Liver (tissue), 9 donors: Measurements from ENCODE around the gene FAM53B. TPM values are rescaled to one million over a fixed set of nuclear protein-coding genes. Genes with fewer than 3 reads are reported as not detected.

ENCODE experiments used
- DNase-seq: peaks from one replicate; pipeline ENCODE4 v3.0.0-alpha.2; 2017; ENCODE audit warnings: low spot score
- H3K27ac ChIP-seq, 2 donors: one replicate each; pipeline ENCODE4 v1.7.0; 2013; ENCODE audit warnings: inconsistent platforms in 2 of 2, low read length in 2 of 2, control low read depth in 1 of 2, low read depth in 1 of 2, mild to moderate bottlenecking in 1 of 2
- H3K27me3 ChIP-seq, 4 donors: one replicate each; pipeline versions ENCODE4 v1.6.1 to v1.7.0; 2013; ENCODE audit warnings: low read length in 3 of 4, inconsistent platforms in 1 of 4, mild to moderate bottlenecking in 1 of 4, moderate library complexity in 1 of 4; ENCODE audit not compliant: control insufficient read depth in 4 of 4, insufficient read depth in 4 of 4
- H3K36me3 ChIP-seq, 4 donors: one replicate each; pipeline versions ENCODE4 v1.6.1 to v1.7.0; 2013; ENCODE audit warnings: low read length in 3 of 4, mild to moderate bottlenecking in 3 of 4, low read depth in 1 of 4, moderate library complexity in 1 of 4; ENCODE audit not compliant: control insufficient read depth in 4 of 4, insufficient read depth in 3 of 4
- H3K4me1 ChIP-seq, 4 donors: one replicate each; pipeline versions ENCODE4 v1.6.1 to v1.7.0; 2013; ENCODE audit warnings: low read length in 3 of 4, mild to moderate bottlenecking in 3 of 4, moderate library complexity in 1 of 4; ENCODE audit not compliant: control insufficient read depth in 4 of 4, insufficient read depth in 4 of 4
- H3K4me3 ChIP-seq, 3 donors: one replicate each; pipeline versions ENCODE4 v1.6.1 to v1.7.0; 2013; ENCODE audit warnings: low read length in 3 of 3, control low read depth in 1 of 3, low read depth in 1 of 3, mild to moderate bottlenecking in 1 of 3
- H3K9ac ChIP-seq, 2 donors: one replicate each; pipeline ENCODE4 v1.7.0; 2013; ENCODE audit warnings: low read length in 2 of 2, mild to moderate bottlenecking in 2 of 2, moderate library complexity in 2 of 2, control low read depth in 1 of 2, low read depth in 1 of 2
- H3K9me3 ChIP-seq, 4 donors: one replicate each; pipeline versions ENCODE4 v1.6.1 to v1.7.0; 2013; ENCODE audit warnings: low read length in 3 of 4; ENCODE audit not compliant: control insufficient read depth in 4 of 4
- ATF3 ChIP-seq: IDR thresholded peaks from 2 replicates; pipeline ENCODE4 v1.6.1; 2016; ENCODE audit warnings: antibody characterized with exemption
- CTCF ChIP-seq: fragments of 150-350 bp; IDR thresholded peaks from 2 replicates; pipeline ENCODE4 v1.5.1; 2017; ENCODE audit warnings: improper control_type of control experiment, low read depth, low read length; ENCODE audit not compliant: missing input control
- EGR1 ChIP-seq, 2 donors: IDR thresholded peaks; 2 replicates each; pipeline ENCODE4 v1.6.1; 2016 to 2018; ENCODE audit warnings: antibody characterized with exemption in 2 of 2, low read depth in 2 of 2
- FOXA1 ChIP-seq: IDR thresholded peaks from 2 replicates; pipeline ENCODE4 v1.6.1; 2016; ENCODE audit warnings: antibody characterized with exemption
- FOXA2 ChIP-seq: IDR thresholded peaks from 2 replicates; pipeline ENCODE4 v1.6.1; 2016; ENCODE audit warnings: antibody characterized with exemption
- GABPA ChIP-seq, 2 donors: IDR thresholded peaks in 1 of 2; conservative IDR thresholded peaks in 1 of 2; 2 replicates each; pipeline ENCODE4 v1.6.1; 2016; ENCODE audit warnings: antibody characterized with exemption in 2 of 2, mild to moderate bottlenecking in 1 of 2, moderate library complexity in 1 of 2
- HNF4A ChIP-seq, 2 donors: conservative IDR thresholded peaks; 2 replicates each; pipeline ENCODE4 v1.6.1; 2016; ENCODE audit warnings: antibody characterized with exemption in 2 of 2, mild to moderate bottlenecking in 2 of 2
- HNF4G ChIP-seq: IDR thresholded peaks from 2 replicates; pipeline ENCODE4 v1.6.1; 2016; ENCODE audit warnings: antibody characterized with exemption
- JUND ChIP-seq, 2 donors: IDR thresholded peaks; 2 replicates each; pipeline ENCODE4 v1.6.1; 2016; ENCODE audit warnings: antibody characterized with exemption in 2 of 2
- NR2F2 ChIP-seq: IDR thresholded peaks from 2 replicates; pipeline ENCODE4 v1.6.1; 2016; ENCODE audit warnings: antibody characterized with exemption
- RAD21 ChIP-seq, 2 donors: IDR thresholded peaks; 2 replicates each; pipeline ENCODE4 v1.6.1; 2016; ENCODE audit warnings: antibody characterized with exemption in 2 of 2, mild to moderate bottlenecking in 2 of 2
- REST ChIP-seq: IDR thresholded peaks from 2 replicates; pipeline ENCODE4 v1.6.1; 2016; ENCODE audit warnings: antibody characterized with exemption, mild to moderate bottlenecking
- RXRA ChIP-seq, 2 donors: IDR thresholded peaks; 2 replicates each; pipeline ENCODE4 v1.6.1; 2017 to 2018; ENCODE audit warnings: antibody characterized with exemption in 2 of 2, mild to moderate bottlenecking in 1 of 2
- SP1 ChIP-seq: IDR thresholded peaks from 2 replicates; pipeline ENCODE4 v1.6.1; 2018; ENCODE audit warnings: antibody characterized with exemption, mild to moderate bottlenecking
- TAF1 ChIP-seq: conservative IDR thresholded peaks from 2 replicates; pipeline ENCODE4 v1.6.1; 2016; ENCODE audit warnings: antibody characterized with exemption, mild to moderate bottlenecking
- YY1 ChIP-seq: IDR thresholded peaks from 2 replicates; pipeline ENCODE4 v1.6.1; 2016; ENCODE audit warnings: antibody characterized with exemption, mild to moderate bottlenecking
- ZBTB33 ChIP-seq: IDR thresholded peaks from 2 replicates; pipeline ENCODE4 v1.6.1; 2016; ENCODE audit warnings: antibody characterized with exemption
- WGBS: extraction: QIAGEN DNeasy Blood & Tissue Kit; methylation state at CpG from one replicate; pipeline ENCODE4 v1.1.7; 2013; 5-methylcytosine and 5-hydroxymethylcytosine counted together
- polyA plus RNA-seq, 2 donors: library from polyadenylated mRNA; stranded (reverse) in 1 of 2; unstranded in 1 of 2; fragments of 200-250 nt in 1 of 2; fragments of >200 nt in 1 of 2; fragmentation: Nextera tagmentation in 1 of 2; extraction: Ambion mirVana in 1 of 2; gene quantifications; one replicate each; pipeline versions ENCODE4 v1.2.1 to v1.2.3, GENCODE V29; 2013 to 2015
- total RNA-seq, 2 donors: library from RNA; depleted of rRNA; stranded (reverse); fragments of >200 nt; gene quantifications; one replicate each; pipeline ENCODE4 v1.2.3, GENCODE V29; 2014
- donor health status: healthy.
- donor health status: healthy.
- donor health status: healthy.
- donor health status: healthy.
- donor health status: healthy.

FAM53B gene
- total and polyA plus RNA-seq, 4 donors: 1.1 to 24.0 (median 6.3) TPM

GRCh38 chr10:124577651-124578050 lies 166.5 kb downstream of the FAM53B start:
- Histone ChIP-seq H3K4me1 (no peaks in the 10 kb centered on the region), H3K4me3 (no peak overlapping the region), H3K27ac (no peak overlapping the region), H3K27me3 (no peaks in the 10 kb centered on the region), H3K36me3 (no peaks in the 10 kb centered on the region), H3K9me3 (no peaks in the 10 kb centered on the region), H3K9ac (no peak overlapping the region)
- DNase-seq: no peak
- WGBS: 91% methylated on average over 3 of the region's 3 CpGs
- TF ChIP-seq RXRA (IDR thresholded peaks at IDR 0.05): no peak
- no peak for TF ChIP-seq FOXA2
- no peak for TF ChIP-seq FOXA1

- Histone ChIP-seq H3K4me1 (no peaks in the 10 kb centered on the region), H3K27ac (no peak overlapping the region), H3K9me3 (no peaks in the 10 kb centered on the region), H3K36me3 (no peaks in the 10 kb centered on the region), H3K4me3 (no peak overlapping the region), H3K27me3 (no peaks in the 10 kb centered on the region), H3K9ac (no peak overlapping the region)
- no peak for TF ChIP-seq TAF1
- TF ChIP-seq NR2F2: no peak
- TF ChIP-seq HNF4A (conservative IDR thresholded peaks at IDR 0.05): no peak
- TF ChIP-seq GABPA (IDR thresholded peaks at IDR 0.05 in 1 of 2, conservative IDR thresholded peaks at IDR 0.05 in 1 of 2): no peak
- no peak for TF ChIP-seq REST
- no peak for TF ChIP-seq RAD21 (IDR thresholded peaks at IDR 0.05)
- no peak for TF ChIP-seq HNF4G
- TF ChIP-seq JUND (IDR thresholded peaks at IDR 0.05): no peak
- TF ChIP-seq ZBTB33: no peak
- TF ChIP-seq YY1: no peak
- TF ChIP-seq EGR1 (IDR thresholded peaks at IDR 0.05; ENCODE audit: low read depth in 2 of 2): no peak
- TF ChIP-seq SP1: no peak
- TF ChIP-seq CTCF: no peak
- no peak for TF ChIP-seq ATF3
- 89% methylated on average over 20 of the region's 20 CpGs for WGBS
- no peak for DNase-seq
Measured at GRCh38 chr10:124576526-124577420, 167.4 kb downstream of the FAM53B start.
